Amniotic epithelial cell (primary cell): ENCODE data around the gene SKIC3.
A peak's percentile ranks its signal among the peaks of the same experiment; 100 is the strongest.

Experiments used
- DNase-seq: peaks from one replicate; pipeline ENCODE4 v3.0.0-alpha.2; 2010; ENCODE audit warnings: low read depth

SKIC3 gene

GRCh38 chr5:95554647-95555548 lies at the start of gene SKIC3, which contains the start of gene ARSK:
SKIC3 (minus strand) TSS chr5:95554977; CDS start chr5:95547150, 7,827 bp downstream.
ARSK (plus strand) TSS chr5:95555101; CDS start chr5:95555279, 178 bp downstream.
- peak; percentile 99 for DNase-seq

DNA sequence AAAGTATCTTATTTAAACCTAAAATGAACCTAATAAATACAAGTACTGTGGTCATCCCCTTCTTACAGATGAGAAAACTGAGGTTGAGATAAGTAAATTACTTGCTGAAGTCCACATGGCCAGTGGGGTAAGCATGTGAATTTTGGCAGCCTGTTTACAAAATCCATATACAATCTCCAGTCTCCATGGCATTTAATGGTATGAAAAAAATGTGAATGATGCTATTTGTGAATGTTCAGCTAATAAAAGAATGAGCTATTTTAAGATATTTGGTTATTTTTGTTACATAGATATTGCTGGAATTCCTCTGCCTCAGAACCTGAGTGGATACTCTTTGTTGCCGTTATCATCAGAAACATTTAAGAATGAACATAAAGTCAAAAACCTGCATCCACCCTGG lies 45.8 kb upstream of the SKIC3 start:
- DNase-seq = peak; percentile 13

- no peak for DNase-seq
Measured at GRCh38 chr5:95599252-95599651, 44.5 kb upstream of the SKIC3 start.

- peak; percentile 63 for DNase-seq
Measured at GRCh38 chr5:95595289-95595931, 40.6 kb upstream of the SKIC3 start.

DNA sequence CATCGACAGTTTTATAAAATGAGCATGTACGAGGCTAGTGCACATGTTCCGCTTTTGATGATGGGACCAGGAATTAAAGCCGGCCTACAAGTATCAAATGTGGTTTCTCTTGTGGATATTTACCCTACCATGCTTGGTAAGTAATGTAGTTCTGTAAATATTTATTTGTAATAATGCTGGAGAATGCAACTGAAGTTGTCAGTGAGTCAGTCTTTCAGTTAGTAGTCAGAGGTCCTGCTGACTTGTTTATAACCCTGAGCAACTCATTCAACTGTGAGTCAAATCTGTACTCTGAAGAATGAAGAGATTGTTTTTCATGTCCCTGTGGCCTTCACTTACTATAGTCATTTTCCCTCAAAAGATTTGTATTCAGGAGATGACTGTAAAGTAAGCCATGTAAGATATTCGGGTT lies 36.7 kb upstream of the SKIC3 start:
- peak; percentile 95 for DNase-seq

GRCh38 chr5:95590880-95591279 lies 36.1 kb upstream of the SKIC3 start:
- DNase-seq = peak; percentile 31

- DNase-seq = peak; percentile 14
Measured at GRCh38 chr5:95583992-95584391, 29.2 kb upstream of the SKIC3 start.

DNA sequence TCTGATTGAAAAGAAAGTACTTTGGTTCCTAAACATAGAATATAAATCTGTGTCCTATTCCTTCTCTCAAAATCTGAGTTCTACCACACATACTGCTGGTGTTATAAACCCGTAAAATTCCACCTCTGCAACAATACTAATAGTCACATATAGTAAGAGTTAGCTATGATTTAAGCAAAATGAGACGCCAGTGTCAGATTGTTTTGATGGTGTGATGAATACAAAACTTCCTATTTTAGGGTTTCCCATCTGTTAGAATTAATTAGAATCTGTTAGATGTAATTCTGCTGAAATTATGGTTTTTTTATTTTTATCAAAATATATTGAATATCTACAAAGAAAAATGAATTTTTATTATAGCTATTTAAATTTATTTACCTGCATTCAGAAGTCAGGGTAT lies 26.8 kb upstream of the SKIC3 start:
- DNase-seq = no peak

- DNase-seq = peak; percentile 49
Measured at GRCh38 chr5:95572016-95572415, 17.2 kb upstream of the SKIC3 start.

DNA sequence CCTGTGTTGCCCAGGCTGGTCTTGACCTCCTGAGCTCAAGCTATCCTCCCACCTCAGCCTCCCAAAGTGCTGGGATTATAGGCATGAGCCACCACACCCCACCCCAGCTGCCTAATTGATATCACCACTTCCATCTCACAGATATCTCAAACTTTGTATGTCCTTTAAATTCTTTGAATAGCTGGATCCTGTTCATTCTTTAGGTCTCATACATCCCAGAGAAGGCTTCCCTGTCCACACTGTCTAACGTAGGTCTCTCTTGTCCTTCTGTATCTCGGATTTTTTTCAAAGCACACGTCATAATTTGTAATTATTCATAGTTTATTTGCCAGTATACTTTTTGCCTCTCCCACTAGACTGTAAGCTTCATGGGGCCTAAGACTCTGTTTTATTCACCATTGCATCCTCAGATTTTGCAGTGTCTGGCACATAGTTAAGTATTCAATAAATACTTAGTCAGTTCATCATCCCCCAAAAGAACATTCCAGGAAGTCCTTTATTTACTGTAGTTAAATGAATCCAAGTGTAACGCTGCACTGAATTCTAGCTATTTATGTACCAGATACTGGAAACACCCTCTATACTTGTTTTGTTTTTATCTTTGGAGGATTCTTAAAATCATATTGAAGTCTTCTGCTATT lies 10.6 kb upstream of the SKIC3 start:
- DNase-seq = peak; percentile 12

DNA sequence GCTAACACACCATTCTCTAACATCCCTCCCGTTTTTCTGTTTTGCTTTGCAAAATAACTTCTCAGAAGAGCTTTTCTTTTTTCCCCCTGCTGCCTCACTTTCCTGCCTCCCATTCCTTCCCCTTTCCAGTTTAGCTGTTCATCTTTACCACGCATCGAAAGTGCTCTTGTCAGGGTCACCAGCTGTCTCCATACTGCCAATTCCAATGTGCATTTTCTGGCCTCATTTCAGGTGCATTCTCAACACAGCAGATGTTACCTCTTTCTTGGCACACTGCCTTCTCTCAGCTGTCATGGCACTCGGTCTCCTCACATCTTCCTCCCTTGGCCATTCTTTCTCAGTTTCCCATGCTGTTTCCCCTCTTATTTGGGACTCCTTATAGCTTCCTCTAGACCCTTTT lies 9.7 kb upstream of the SKIC3 start:
- no peak for DNase-seq

DNA sequence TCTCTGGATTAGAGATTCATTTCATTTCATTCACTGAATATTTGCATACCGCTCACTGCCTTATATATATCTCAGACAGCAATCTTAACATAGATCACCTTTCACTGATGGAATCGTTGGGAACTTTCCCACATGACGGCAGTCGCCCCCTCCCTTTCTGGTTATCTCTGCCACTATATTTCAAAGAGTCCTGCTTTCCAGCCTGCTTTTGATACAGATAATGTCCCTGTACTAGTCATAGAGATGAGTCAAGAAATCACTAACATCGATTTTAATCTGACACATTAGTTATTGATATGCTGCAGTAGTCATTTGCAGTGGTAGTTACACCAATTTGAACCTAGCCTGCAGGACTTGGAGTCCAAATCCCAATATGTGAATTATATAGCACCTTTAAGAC lies 8.6 kb upstream of the SKIC3 start:
- DNase-seq = no peak

DNA sequence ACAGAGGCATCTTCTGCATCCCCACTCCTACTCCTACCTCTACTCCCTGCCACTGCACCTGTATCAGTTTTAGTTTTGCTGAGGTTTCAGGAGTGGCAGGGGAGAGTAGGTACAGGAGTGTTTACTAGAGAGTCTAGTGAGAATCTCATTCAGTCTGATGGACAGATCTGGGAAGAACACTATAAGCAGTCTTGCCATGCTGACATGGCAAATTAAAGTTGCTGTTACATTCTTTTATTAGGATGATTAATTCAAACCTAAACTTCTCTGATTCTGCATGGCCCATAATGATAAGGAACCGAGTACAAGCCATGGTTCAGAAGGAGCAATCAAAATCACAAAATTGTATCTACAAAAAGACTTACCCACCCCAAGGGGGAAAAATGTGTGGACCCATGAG lies 7.5 kb upstream of the SKIC3 start:
- DNase-seq = no peak

DNA sequence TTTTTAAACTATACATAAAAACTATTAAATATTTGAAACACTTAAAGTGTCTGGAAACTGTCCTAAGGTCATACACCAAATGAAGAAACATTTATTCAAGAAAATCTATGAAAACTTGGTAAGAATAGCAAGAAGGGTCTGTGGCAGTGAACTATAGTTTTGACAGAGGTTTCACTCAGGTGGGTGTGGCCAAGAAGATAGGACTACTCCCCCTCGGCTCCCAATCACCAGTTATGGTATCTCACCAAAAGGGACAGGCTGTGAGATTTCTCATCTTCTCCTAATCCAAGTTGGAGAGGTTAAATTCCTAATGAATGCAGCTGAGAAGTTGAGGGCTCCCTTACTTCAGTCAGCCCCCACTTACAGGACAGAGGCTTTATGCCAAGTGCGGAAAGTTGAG lies 3.1 kb upstream of the SKIC3 start:
- no peak for DNase-seq

- no peak for DNase-seq
Measured at GRCh38 chr5:95555553-95555952, 776 bp upstream of the SKIC3 start.

DNA sequence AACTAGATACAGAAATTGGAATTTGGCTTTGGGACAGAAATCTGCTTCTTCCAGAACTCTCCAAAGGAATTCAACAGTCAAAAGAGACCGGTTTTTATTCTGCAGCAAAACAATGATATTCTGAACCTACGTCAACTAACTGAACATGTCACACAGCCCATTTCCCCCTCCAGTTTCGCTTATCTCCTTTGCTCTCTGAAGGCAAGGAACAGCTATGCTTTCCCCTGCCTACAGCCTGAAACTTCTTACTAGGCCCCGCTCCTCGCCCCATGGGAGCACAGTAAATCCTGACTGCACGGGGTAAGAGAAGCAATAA lies 488 bp downstream of the SKIC3 start:
- peak; percentile 37 for DNase-seq

DNA sequence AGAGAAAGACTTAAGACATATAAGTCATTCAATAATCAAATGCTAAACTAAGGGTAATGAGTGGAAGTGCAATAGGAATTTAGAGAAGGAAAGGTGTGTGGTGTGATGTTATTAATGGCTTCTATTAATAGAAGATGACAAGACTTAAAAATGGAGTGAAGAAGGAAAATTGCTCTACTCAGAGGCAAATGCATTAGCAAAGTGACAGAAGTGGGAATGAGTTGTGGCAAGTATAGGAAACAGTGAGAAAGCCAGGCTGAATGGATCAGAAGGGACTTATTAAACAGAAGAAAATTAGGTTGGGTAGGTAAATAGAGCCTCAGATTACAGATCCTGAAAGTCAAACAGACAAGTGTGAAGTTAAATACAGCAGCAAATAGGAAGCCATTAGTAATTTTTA lies 5.7 kb downstream of the SKIC3 start:
- no peak for DNase-seq

- no peak for DNase-seq
Measured at GRCh38 chr5:95543017-95543705, 11.6 kb downstream of the SKIC3 start.

DNA sequence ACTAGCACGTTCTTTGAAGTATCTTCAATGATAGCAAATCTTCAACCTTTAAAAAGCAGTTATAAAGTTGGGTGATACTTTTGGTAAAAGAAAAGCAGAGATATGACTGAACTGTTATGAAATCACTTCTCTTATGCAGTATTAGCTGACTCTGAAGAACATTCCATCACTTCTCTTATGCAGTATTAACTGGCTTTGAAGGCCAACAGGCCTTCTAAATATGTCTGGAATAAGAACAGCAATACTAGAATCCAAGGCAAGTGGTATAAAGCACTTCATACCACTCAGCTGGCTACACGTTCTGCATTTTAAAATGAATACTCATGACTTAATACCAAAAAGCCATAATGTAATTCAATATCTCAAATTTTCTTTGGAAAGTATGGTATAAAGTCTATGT lies 17.3 kb downstream of the SKIC3 start:
- DNase-seq = peak; percentile 68

DNA sequence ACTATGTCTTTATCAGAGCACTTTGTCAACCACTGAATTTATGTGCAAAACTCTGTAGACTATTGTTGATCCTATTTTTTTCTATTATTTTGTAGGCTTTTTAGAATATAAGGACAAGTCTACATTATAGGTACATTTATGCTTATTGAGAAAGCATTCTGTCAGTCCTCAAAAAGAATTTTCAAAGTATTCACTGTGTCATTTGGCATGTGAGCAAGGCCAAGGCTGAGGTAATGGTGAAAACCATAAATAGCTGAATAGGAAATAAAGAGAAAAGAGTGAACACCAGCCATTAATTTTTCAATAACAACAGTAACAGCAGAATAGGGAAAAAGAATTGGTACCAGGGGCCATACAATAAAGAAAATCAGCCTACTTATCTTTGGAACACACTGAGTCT lies 21.0 kb downstream of the SKIC3 start:
- no peak for DNase-seq

- peak; percentile 24 for DNase-seq
Measured at GRCh38 chr5:95533106-95533505, 21.7 kb downstream of the SKIC3 start.

DNA sequence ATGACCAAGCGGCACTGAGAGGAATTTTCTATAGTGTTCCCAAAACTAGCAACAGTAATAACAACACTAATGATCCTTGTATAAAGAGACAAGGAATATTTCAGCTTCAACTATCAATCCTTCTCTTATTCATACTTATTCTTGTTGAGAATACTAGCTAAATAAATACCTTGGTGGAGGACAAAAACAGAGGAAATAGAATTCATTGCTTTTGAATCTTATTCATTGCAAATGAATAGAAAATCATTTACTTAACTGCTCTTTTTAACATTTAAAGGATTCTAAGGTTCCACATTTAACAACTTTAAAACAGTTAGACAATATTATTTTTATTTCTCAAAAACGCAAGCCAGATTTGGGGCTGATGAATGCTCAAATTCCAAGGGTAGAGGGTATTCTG lies 22.4 kb downstream of the SKIC3 start:
- no peak for DNase-seq
